Upper lobe of right lung (tissue), 1 donor: ENCODE measurements around the gene GPR149. TPM values are rescaled to one million over a fixed set of nuclear protein-coding genes. Genes with fewer than 3 reads are reported as not detected.

ENCODE experiments used
- ATAC-seq: fragments of 200-7000 bp; cut with Tn5 transposase; one replicate; pipeline ENCODE4 v1.9.1; 2020; ENCODE audit warnings: mild to moderate bottlenecking, moderate library complexity
- DNase-seq: peaks from one replicate; pipeline ENCODE4 v3.0.0-alpha.2; 2020
- H3K27ac ChIP-seq: fragments of 200-600 bp; one replicate; pipeline ENCODE4 v1.8.0; 2022
- H3K27me3 ChIP-seq: fragments of 200-600 bp; one replicate; pipeline ENCODE4 v1.8.0; 2022; ENCODE audit warnings: mild to moderate bottlenecking
- H3K36me3 ChIP-seq: fragments of 200-600 bp; one replicate; pipeline ENCODE4 v1.8.0; 2022
- H3K4me1 ChIP-seq: fragments of 200-600 bp; one replicate; pipeline ENCODE4 v1.8.0; 2022
- H3K4me3 ChIP-seq: fragments of 200-600 bp; one replicate; pipeline ENCODE4 v1.8.0; 2022; ENCODE audit warnings: mild to moderate bottlenecking
- H3K9me3 ChIP-seq: fragments of 200-600 bp; one replicate; pipeline ENCODE4 v1.8.0; 2022
- intact Hi-C: fragments of 100-400 bp; cut with DNase I; formaldehyde crosslinking; loops from one replicate; pipeline ENCODE4 v1.11.0; 2022
- total RNA-seq: library from RNA; stranded (reverse); fragmentation: NEBNext Ultra II Directional; extraction: Animal tissue kit (Norgen Biotek cat#: 25700); gene quantifications from one replicate; pipeline ENCODE4 v1.2.1, GENCODE V29; 2021
- TF ChIP-seq, protein P1 (sequence below): fragments of 200-600 bp; IDR thresholded peaks from one replicate; pipeline ENCODE4 v1.8.0; 2022; ENCODE audit warnings: antibody characterized with exemption
- donor health status: DM: no; HTN: yes; CAD: no; lungs with severe emphysema.

Gene GPR149
- total RNA-seq, 1 donor from 2014 or later = not detected

GRCh38 chr3:154398084-154398967 is 31.7 kb downstream of the GPR149 start:
- H3K27me3 ChIP-seq = no peaks in the 10 kb centered on the region
- DNase-seq = no peak
- intact Hi-C loops = no loop called here
- H3K4me3 ChIP-seq = no peak overlapping the region
- H3K4me1 ChIP-seq = no peaks in the 10 kb centered on the region
- H3K9me3 ChIP-seq = no peaks in the 10 kb centered on the region
- H3K27ac ChIP-seq = no peak overlapping the region
- H3K36me3 ChIP-seq = no peaks in the 10 kb centered on the region
- no peak for ATAC-seq
- TF ChIP-seq, protein P1, sequence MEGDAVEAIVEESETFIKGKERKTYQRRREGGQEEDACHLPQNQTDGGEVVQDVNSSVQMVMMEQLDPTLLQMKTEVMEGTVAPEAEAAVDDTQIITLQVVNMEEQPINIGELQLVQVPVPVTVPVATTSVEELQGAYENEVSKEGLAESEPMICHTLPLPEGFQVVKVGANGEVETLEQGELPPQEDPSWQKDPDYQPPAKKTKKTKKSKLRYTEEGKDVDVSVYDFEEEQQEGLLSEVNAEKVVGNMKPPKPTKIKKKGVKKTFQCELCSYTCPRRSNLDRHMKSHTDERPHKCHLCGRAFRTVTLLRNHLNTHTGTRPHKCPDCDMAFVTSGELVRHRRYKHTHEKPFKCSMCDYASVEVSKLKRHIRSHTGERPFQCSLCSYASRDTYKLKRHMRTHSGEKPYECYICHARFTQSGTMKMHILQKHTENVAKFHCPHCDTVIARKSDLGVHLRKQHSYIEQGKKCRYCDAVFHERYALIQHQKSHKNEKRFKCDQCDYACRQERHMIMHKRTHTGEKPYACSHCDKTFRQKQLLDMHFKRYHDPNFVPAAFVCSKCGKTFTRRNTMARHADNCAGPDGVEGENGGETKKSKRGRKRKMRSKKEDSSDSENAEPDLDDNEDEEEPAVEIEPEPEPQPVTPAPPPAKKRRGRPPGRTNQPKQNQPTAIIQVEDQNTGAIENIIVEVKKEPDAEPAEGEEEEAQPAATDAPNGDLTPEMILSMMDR = no peak

- no peak overlapping the region for H3K27ac ChIP-seq
- intact Hi-C loops = no loop called here
- no peak overlapping the region for H3K4me3 ChIP-seq
- TF ChIP-seq, protein P1 = no peak
- H3K4me1 ChIP-seq = no peaks in the 10 kb centered on the region
- DNase-seq (no peak), ATAC-seq (no peak)
- H3K9me3 ChIP-seq = no peaks in the 10 kb centered on the region
- H3K36me3 ChIP-seq = no peaks in the 10 kb centered on the region
- H3K27me3 ChIP-seq = no peaks in the 10 kb centered on the region
Observed at GRCh38 chr3:154389861-154390260, 40.1 kb downstream of the GPR149 start.

DNA sequence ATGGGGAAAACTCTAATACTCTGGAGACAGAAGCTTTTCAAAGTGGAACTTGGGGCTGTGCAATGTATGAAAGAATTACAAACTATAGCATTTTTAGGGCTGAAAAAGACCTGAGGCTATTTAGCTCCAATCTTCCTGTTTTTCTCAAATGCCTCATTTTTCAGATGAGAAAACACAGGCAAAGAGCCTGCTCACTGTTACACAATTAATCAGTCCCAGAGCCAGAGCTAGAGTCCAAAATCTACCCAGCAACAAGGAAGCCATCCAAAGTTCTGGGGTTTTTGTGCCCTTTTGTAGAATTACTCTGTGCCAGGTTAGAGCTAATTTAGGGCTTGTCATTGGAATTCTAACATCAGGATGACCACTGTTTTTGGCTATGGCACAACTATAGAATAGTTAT is 45.5 kb downstream of the GPR149 start:
- H3K36me3 ChIP-seq = no peaks in the 10 kb centered on the region
- no peak overlapping the region for H3K27ac ChIP-seq
- H3K4me3 ChIP-seq = no peak overlapping the region
- TF ChIP-seq, protein P1 = no peak
- no peaks in the 10 kb centered on the region for H3K27me3 ChIP-seq
- intact Hi-C loops = no loop called here
- no peak for ATAC-seq
- DNase-seq = no peak
- H3K9me3 ChIP-seq = no peaks in the 10 kb centered on the region
- no peaks in the 10 kb centered on the region for H3K4me1 ChIP-seq

DNA sequence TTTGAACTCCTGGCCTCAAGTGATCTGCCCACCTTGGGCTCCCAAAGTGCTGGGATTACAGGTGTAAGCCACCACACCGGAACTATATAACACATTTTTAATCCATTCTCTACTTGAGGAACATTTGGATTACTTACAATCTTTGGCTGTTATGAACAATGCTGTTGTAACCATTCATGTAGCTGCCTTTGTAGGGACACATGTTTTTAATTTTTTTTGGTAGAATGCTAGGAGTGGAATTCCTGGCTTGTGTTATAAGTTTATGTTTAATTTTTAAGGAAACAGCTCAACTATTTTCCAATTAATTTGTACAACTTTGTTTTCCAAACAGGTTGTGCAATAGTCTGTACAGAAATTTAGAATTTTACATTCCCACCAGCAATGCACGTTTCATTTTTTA is 51.7 kb downstream of the GPR149 start:
- Histone ChIP-seq H3K36me3 (no peaks in the 10 kb centered on the region), H3K4me3 (no peak overlapping the region), H3K27me3 (no peaks in the 10 kb centered on the region), H3K4me1 (no peaks in the 10 kb centered on the region), H3K9me3 (no peaks in the 10 kb centered on the region), H3K27ac (no peak overlapping the region)
- intact Hi-C loops = no loop called here
- DNase-seq (no peak), ATAC-seq (no peak)
- TF ChIP-seq, protein P1 = no peak

- no peak overlapping the region for H3K27ac ChIP-seq
- no peak overlapping the region for H3K4me3 ChIP-seq
- no peaks in the 10 kb centered on the region for H3K36me3 ChIP-seq
- no peaks in the 10 kb centered on the region for H3K9me3 ChIP-seq
- H3K27me3 ChIP-seq = no peaks in the 10 kb centered on the region
- ATAC-seq = no peak
- DNase-seq = no peak
- H3K4me1 ChIP-seq = no peaks in the 10 kb centered on the region
- intact Hi-C loops = no loop called here
- TF ChIP-seq, protein P1 = no peak
Observed at GRCh38 chr3:154367221-154367620, 62.8 kb downstream of the GPR149 start.
